IPS DF 19.7 (cell line): ENCODE results near the gene SLC7A6.
"Not testable (repeated sequence)": the region's sequence is repeated elsewhere in the genome, so short reads cannot be mapped to it uniquely, and the experiment has no call there.

Experiments used
- DNase-seq: peaks from one replicate; pipeline ENCODE4 v3.0.0-alpha.2; 2013; ENCODE audit warnings: low read depth, low spot score

Gene SLC7A6

DNA sequence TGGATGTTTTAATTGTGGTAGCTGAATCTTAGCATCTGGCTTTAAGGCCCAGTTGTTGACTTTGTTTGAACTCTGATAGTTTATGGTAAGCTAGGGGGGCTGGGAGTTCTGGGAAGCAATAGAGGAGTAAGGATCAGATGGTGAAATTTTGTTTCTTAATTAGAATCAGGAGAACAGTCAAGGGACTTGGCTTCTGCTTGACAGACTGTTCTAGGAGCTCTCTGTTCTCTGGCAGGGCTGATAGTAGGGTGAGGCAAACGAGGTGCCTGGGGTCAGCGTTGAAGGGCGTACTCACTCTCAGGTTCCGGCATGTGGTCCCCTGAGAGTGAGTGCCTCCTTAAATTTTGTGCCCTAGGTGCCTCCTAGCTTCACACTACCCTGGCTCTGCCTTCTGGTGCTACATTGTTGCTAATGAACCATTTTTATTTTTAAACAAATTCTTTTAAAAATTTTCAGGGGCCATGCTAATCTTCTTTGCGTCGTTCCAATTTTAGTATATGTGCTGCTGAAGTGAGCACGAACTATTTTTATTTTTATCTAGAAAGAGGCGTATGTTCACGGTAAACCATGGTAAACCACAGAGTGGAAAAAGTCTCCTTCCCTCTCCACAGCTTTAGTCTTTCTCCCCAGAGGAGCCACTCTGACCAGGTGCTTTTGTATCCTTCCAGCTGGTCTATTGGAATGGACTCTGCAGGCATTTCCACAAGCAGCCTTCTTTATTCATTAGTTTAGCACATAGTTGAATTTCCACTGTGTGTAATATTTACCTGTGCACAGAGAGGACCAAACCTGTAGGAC lies 19.7 kb downstream of the SLC7A6 start:
- no peak for DNase-seq

DNA sequence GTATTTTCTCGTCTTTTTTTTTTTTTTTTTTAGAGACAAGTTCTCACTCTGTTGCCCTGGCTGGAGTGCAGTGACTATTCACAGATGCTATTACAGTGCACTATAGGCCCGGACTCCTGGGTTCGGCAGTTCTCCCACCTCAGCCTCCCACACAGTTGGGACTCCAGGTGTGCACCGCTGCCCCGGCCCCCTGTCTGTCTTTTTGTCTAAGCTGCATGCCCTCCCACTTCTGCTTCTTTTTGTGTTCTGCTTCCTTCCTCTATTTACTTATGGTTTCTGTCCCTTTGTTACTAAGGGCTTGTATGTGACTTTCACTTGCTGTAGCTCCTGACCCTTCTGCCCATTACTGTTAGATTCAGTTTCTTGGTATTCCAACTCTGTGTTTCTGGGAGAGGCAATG lies 20.5 kb downstream of the SLC7A6 start:
- no peak for DNase-seq

DNA sequence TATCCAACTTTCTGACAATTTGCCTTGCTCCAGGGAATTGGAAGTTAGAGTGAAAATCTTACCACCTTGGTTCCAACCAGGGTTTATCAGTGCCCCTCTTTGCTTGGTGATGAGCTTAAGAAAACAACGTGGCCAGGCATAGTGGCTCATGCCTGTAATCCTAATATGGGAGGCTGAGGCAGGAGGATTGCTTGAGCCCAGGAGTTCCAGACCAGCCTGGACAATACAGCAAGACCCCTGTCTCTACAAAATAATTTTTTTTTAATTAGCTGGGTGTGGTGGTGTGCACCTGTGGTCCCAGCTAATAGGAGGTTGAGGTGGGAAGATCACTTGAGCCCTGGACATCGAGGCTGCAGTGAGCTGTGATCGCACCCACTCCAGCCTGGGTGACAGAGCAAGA lies 21.4 kb downstream of the SLC7A6 start:
- no peak for DNase-seq

DNA sequence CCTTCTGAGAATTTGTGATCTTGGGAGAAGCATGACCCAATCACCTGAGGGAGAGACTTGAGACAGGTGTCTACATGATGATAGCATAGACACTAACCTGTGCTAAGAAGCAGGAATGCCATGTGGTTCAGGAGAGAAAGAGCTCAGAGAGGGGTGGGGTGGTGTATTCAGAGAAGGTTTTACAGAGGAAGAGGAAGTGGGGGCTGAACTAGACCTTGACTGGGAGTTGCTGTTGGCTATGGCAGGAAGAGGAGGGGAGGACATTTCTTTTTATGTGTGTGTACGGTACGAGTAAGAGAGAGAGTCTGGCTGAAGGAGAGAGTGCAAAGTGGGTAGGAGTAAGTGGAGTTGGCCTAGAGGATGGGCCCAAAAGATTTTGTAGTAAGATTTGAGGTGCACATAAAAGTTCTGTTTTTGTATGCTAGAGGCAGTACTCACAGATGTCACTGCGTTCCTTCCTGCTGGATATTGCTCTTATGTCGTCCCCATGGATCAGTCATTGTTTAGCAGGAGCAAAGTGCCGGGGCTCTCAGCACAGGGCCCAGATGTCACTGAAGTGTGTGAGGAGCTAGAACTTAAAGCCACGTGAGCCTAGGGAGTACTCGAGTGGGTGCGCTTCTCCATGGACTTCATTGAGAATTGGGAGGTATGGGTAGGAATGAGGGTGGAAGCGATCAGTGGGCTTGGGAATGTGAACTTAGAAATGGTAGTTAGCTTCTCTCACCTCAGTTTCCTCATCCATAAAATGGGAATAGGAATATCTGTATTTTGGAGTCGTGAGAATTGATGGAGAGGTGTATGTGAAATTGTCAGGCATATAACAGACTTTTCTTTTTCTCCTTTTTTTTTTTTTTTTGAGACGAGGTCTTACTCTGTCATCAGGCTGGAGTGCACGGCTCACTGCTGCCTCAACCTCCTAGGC lies 22.1 kb downstream of the SLC7A6 start:
- DNase-seq = no peak

DNA sequence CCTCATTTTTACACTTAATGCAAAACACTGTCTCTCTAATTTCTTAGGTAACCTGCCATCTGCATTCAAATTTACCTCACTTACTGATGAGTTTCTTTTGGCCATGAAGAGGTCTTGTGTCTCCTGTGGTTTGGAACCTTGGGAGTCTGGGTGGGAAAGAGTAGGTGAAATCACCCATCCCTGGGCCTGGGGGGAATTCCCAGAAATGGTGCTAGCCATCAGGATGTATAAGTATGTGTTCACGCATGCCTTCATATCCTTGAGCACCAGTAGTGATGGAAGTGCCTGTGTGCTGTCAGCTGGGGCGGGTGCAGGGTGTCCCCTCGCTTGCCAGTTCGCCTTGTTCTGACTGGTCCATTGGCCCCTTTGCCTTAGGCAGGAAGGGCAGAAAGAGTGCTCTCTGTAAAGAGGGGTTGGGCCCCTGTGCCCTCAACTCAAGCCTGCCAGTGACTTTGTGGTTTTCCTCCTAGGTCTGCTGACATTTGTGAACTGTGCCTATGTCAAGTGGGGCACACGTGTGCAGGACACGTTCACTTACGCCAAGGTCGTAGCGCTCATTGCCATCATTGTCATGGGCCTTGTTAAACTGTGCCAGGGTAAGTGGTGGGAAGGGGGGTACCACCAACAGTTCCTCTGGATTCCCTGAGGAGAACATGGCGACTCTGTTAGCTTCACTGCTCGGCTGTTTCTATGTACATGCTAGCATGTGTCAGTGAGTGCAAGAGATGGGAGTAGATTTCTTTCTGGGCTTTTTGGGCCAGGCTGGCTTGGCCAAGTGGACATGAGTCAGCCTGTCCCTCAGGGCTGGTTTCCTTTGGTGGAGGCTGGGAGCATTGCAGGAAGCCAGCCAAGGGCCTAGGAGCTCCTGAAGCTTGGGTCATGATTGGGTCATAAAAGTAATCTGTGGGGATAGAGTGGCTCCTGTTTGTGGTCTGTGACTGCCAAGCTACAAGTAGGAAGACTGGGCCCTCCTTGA lies 23.2 kb downstream of the SLC7A6 start:
- DNase-seq = no peak

DNA sequence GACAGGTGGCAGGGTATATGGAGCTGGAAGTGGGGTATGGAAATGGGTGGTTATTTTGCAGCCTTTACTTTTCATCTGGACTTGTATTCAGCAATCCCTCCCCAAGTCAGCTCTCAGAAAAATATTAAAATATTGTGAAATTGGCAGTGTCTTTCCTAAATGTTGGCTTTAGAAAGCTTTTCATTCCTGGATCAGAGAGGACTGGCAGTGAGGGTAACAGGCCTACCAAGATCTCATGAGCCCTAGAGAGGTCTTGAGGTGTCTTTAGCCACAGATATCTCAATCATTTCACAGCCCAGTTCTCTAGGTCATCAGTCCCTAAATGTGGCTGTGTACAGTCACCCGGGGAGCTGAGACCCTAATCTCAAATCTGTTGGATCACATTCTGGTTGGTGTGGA lies 23.9 kb downstream of the SLC7A6 start:
- DNase-seq = no peak

DNA sequence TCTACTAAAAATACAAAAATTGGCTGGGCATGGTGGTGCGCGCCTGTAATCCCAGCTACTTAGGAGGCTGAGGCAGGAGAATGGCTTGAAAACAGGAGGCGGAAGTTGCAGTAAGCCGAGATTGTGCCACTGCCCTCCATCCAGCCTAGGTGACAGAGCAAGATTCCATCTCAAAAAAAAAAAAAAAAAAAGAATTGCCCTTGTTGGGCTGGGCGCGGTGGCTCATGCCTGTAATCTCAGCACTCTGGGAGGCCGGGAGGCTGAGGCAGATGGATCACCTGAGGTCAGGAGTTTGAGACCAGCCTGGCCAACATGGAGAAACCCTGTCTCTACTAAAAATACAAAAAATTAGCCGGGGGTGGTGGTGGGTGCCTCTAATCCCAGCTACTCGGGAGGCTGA lies 24.5 kb downstream of the SLC7A6 start:
- not testable (repeated sequence) for DNase-seq

DNA sequence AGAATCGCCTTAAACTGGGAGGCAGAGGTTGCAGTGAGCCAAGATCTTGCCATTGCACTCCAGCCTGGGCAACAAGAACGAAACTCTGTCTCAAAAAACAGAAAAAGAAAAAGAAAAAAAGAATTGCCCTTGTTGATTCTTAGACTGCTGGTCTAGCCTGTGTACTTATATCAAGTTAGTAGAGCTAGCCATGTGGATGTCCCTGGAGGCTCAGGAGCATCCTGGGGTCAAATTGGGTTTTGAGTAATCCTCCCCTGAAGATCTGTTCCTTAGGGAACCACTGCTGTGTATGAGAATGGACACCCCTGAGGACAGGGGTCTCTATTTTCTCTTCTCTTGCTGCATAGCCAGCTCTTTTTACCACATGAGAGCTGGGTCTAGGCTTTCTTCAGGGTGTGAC lies 24.9 kb downstream of the SLC7A6 start:
- DNase-seq = no peak

DNA sequence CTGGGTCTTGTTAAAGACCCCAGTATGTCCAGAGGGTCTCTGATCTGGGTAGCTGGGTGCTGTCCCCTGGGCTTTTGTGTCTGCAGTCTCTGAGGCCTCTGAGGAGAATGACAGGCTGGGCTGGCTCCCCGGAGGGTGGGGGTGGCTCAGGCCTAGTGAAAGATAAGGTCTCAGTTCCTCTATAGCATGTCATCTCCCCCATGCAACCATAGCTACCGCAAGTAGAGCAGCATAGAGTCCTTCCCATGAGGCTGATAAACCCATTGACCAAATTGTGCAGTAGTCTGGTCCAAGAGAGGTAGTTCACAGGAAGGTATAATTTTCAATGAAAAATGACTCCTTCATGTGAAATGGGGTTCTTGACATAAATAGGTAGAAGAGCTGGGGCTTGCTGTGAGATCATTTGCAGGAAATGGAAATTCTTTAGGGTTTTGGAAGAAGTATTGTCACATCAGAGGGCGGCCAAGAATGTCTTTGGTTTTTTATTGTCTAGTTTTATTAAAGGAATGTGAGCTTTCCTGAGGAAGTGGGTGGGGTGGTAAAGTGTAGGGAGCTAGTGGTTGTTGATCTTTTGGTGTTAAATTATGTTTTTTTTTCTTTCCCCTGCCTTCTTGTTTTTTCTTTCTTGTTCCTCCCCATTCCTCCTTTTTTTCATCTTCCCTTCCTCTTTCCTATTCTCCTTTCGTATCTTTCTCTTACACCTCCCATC lies 25.4 kb downstream of the SLC7A6 start:
- no peak for DNase-seq

GRCh38 chr16:68290450-68290849 lies 26.1 kb downstream of the SLC7A6 start:
- DNase-seq = no peak

DNA sequence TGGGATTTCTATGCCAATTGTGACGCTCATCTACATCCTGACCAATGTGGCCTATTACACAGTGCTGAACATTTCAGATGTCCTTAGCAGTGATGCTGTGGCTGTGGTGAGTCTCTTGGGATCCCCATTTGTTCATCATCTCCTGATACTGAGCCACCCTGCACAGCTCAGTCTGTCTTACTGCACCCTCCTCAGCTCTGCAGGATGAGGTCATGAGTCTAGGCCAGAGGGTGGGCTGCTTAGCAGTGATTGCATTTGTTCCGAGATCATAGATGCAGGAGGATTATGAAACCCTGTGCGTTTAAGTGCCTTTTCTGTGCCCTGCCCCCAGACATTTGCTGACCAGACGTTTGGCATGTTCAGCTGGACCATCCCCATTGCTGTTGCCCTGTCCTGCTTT lies 26.9 kb downstream of the SLC7A6 start:
- no peak for DNase-seq

DNA sequence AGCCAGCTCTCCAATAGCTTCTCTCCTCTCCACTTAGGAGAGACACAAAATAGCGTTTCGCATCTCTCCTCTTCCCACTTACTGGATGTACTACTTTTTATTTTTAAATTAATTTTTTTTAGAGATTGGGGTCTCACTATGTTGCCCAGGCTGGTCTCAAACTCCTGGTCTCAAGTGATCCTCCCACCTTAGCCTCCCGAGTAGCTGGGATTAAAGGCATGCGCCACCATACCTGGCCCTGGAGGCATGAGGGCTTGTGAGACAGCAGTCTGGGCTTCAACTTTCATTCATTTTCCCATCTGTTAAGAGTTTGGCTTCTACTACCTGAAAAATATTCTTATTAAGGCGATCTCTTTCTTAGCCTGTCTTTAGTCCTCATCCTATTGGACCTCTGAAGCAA lies 28.1 kb downstream of the SLC7A6 start:
- DNase-seq = no peak

GRCh38 chr16:68296291-68296690 lies 32.0 kb downstream of the SLC7A6 start:
- no peak for DNase-seq

GRCh38 chr16:68296693-68297092 lies 32.4 kb downstream of the SLC7A6 start:
- no peak for DNase-seq

- no peak for DNase-seq
Measured at GRCh38 chr16:68297908-68298307, 33.6 kb downstream of the SLC7A6 start.

GRCh38 chr16:68298312-68298711 lies 34.0 kb downstream of the SLC7A6 start:
- no peak for DNase-seq

DNA sequence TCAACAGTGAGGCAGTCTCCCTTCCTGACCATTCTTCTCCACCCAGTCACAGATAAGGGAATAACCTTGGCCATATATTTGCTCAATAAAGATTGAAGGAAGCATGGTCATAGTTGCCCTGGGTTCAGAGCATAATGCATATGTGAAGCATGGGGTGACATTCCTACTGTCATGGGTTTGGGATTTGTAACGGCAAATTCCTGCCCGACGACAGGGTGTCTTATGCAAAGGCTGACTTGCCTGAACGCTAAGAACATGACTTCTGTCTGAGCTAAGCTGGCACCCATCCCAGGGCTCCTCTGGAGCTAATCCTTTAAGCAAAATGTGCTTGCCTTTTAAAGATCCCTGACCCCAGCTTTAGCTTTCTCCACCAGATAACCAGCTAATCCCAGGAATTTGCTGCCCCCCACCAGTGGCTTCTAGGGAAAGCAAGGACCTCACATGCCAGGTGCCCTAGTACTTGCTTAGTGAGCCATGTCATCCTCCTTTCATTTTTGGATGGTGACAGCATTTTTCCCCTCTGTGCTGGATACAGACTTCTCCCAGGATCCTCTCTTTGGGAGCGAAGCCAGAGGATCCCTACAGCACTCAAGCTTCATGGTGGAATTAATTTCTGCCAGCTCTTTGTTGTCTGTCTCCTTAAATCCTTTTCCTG lies 34.7 kb downstream of the SLC7A6 start:
- DNase-seq = no peak

DNA sequence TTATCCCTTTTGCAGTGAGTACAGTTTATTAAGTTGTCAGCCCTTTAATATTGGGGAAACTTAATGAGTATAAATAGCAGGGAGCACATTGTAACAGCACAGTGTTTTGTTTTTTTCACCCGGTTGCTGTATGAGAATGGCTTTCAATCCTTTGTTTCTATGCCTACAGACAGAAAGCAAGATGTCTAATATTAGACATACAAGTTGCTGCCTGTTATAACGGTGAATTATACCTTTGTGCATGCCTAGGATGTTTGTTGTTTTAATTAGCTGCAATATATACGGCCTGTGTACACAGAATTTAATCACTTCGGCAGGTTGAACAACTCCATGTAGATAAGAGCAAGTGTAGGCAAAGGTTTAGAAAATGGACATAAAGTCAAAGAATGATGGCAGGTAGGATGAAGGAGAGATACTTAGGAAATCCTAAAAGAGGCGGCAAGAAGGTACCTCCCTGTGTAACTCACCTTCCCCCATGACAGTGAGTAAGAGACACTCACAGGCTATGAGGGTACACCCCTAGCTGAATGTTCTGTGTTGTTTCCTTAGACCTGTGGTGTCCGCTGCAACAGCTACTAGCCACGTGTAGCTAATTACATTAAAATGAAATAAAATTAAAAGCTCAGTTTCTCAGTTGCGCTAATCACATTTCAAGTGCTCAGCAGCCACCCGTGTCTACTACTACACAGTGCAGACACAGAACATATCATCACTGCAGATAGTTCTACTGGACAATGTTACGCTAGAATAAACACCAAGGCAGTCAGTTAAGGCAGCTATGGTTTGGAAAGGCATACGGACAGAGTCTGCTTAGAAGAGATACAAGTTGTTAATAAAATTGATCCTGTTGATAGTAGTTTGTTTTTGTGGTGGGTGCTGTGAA lies 35.5 kb downstream of the SLC7A6 start:
- no peak for DNase-seq

DNA sequence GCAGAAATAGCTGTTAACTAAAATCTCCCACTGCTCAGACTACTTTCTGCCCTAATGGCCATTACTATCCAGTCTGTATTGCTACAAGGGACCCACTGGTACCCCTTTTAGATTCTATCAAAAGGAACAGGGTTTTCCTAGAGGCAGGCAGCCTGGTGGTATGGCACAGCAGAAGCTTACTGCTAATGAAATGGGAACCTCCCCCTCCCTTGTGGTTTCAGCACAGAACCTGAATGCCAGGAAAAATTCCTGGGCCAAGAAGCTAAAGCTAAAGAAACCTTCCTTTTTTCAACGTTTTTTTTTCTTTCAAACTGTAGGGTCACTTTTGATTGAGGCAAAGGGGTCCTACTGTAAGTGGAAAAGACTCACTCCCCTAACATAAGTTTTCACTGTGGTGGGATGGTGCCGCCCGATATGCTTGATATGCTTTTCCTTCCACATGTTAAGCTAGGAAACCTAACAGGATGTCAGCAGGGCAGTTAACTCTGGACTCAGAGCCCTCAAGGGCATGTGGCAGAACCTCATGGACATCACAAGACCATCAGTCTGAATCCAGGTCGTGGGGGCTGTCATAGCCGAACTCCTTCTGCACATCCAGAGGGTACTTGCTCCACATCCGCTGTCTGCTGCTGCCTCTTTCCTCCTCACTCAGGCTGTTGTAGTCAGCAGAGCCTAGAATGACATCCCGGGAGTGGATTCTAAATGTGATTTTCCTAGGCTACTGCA lies 36.6 kb downstream of the SLC7A6 start:
- DNase-seq = no peak
